RPMI8226 (cell line): Measurements from ENCODE around the gene RND3.

Experiments used
- DNase-seq: peaks from one replicate; pipeline ENCODE4 v3.0.0-alpha.2; 2015

RND3 gene

GRCh38 chr2:150475479-150476250 lies 11.8 kb downstream of the RND3 start:
- DNase-seq: no peak

- DNase-seq: no peak
These were observed 13.0 kb downstream of the RND3 start for GRCh38 chr2:150474326-150475074.

- DNase-seq: no peak
These were observed 13.7 kb downstream of the RND3 start for GRCh38 chr2:150473767-150474166.

GRCh38 chr2:150472511-150472899 lies 15.0 kb downstream of the RND3 start:
- no peak for DNase-seq

- DNase-seq: no peak
These were observed 15.5 kb downstream of the RND3 start for GRCh38 chr2:150471813-150472510.

GRCh38 chr2:150470435-150470834 lies 17.0 kb downstream of the RND3 start:
- DNase-seq: no peak

GRCh38 chr2:150469706-150470274 lies 17.7 kb downstream of the RND3 start:
- DNase-seq: no peak

GRCh38 chr2:150468350-150468960 lies 19.0 kb downstream of the RND3 start:
- DNase-seq: no peak

GRCh38 chr2:150467621-150467963 lies 19.9 kb downstream of the RND3 start:
- DNase-seq: no peak

- DNase-seq: no peak
These were observed 20.5 kb downstream of the RND3 start for GRCh38 chr2:150466741-150467620.

- no peak for DNase-seq
These were observed 21.5 kb downstream of the RND3 start for GRCh38 chr2:150465703-150466569.

- DNase-seq: no peak
These were observed 22.5 kb downstream of the RND3 start for GRCh38 chr2:150464986-150465385.

GRCh38 chr2:150464270-150464669 lies 23.2 kb downstream of the RND3 start:
- no peak for DNase-seq

GRCh38 chr2:150462770-150463169 lies 24.7 kb downstream of the RND3 start:
- DNase-seq: no peak

GRCh38 chr2:150459281-150459680 lies 28.2 kb downstream of the RND3 start:
- no peak for DNase-seq

- DNase-seq: no peak
These were observed 36.7 kb downstream of the RND3 start for GRCh38 chr2:150450765-150451164.

- DNase-seq: no peak
These were observed 37.6 kb downstream of the RND3 start for GRCh38 chr2:150449856-150450255.

GRCh38 chr2:150445398-150445797 lies 42.1 kb downstream of the RND3 start:
- no peak for DNase-seq

- no peak for DNase-seq
These were observed 45.0 kb downstream of the RND3 start for GRCh38 chr2:150442484-150442883.

GRCh38 chr2:150441784-150442183 lies 45.7 kb downstream of the RND3 start:
- no peak for DNase-seq

- no peak for DNase-seq
These were observed 46.2 kb downstream of the RND3 start for GRCh38 chr2:150441226-150441625.
